ENCODE results near the gene MAST2.

The MAST2 gene

DNA sequence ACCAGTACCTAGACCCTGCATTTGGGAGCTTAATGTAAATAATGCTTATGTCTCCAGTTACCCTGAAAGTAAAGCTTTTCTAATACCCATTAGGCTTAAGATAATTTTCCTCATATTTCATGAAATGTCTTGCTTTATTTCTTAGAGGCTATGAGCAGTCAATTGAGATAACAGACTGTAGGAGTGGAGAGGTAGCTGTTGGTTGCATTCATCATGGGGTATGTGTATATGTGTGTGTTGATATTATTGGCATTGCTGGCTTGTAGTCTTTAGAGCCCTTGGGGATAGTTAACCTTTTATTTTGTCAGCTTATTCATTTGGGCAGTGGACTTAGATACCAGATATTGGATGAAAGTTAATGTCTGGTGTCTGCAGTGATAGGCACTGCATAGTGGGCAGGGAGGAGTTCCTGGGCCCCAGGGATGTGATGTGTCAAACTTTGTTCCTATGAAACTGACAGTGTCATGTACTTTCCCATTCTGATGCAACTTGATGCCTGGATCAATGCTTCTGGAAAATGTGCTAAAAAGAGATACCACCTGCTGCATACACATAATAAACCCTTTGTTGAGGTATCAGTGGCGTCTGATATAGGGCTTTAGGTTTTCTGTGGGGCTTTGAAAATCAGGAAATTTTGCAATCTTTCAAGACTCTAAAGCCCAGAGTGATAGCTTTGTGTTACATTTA, 83.9 kb downstream of the MAST2 start:
- TF ChIP-seq, protein P1, sequence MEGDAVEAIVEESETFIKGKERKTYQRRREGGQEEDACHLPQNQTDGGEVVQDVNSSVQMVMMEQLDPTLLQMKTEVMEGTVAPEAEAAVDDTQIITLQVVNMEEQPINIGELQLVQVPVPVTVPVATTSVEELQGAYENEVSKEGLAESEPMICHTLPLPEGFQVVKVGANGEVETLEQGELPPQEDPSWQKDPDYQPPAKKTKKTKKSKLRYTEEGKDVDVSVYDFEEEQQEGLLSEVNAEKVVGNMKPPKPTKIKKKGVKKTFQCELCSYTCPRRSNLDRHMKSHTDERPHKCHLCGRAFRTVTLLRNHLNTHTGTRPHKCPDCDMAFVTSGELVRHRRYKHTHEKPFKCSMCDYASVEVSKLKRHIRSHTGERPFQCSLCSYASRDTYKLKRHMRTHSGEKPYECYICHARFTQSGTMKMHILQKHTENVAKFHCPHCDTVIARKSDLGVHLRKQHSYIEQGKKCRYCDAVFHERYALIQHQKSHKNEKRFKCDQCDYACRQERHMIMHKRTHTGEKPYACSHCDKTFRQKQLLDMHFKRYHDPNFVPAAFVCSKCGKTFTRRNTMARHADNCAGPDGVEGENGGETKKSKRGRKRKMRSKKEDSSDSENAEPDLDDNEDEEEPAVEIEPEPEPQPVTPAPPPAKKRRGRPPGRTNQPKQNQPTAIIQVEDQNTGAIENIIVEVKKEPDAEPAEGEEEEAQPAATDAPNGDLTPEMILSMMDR (IDR thresholded peaks at IDR 0.05) = no peak
- no peaks in the 10 kb centered on the region for H3K9me3 ChIP-seq
- no peak overlapping the region for H3K4me3 ChIP-seq (ENCODE audit: low read depth in 1 of 2, low read length in 1 of 2)
- no peaks in the 10 kb centered on the region for H3K27me3 ChIP-seq
- no peaks in the 10 kb centered on the region for H3K36me3 ChIP-seq
- H3K27ac ChIP-seq = no peak overlapping the region
- no peaks in the 10 kb centered on the region for H3K4me1 ChIP-seq (ENCODE audit: control insufficient read depth in 1 of 2, insufficient read depth in 1 of 2, low read depth in 1 of 2, low read length in 1 of 2)

DNA sequence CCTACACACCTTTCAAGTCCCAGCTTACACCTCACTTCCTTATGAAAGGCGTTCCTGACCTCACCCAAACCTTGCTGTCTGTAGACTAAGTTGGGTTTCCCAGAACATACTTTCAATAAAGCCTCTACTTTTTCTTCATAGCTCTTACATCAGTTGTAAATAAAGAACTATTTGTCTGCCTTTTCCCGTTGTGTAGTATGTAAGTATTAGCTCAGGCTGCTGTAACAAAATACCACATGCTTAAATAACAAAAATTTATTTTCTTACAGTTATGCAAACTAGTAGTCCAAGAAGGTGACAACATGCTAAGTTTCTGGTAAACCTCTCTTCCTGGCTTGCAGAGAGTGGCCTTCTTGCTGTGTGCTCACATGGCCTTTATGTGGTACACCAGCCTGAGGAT, 86.7 kb downstream of the MAST2 start:
- Histone ChIP-seq H3K4me1 (ENCODE audit: control insufficient read depth in 1 of 2, insufficient read depth in 1 of 2, low read depth in 1 of 2, low read length in 1 of 2) (no peaks in the 10 kb centered on the region), H3K36me3 (no peaks in the 10 kb centered on the region), H3K27me3 (no peaks in the 10 kb centered on the region), H3K9me3 (no peaks in the 10 kb centered on the region), H3K27ac (no peak overlapping the region), H3K4me3 (ENCODE audit: low read depth in 1 of 2, low read length in 1 of 2) (no peak overlapping the region)
- TF ChIP-seq, protein P1 (IDR thresholded peaks at IDR 0.05) = no peak

DNA sequence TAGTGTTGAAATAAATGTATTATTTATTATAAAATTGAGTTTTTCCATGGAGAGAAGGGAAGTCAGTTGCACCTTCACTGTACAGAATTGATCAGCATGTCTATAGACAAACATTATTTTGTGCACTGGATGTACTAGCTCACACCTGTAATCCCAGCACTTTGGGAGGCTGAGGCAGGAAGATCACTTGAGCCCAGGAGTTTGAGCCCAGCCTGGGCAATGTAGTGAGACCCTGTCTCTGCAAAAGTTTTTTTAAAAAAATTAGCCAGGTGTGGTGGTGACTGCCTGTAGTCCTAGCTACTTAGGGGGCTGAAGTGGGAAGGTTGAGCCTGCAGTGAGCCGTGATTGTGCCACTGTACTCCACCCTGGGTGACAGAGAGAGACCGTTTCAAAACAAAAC, 87.7 kb downstream of the MAST2 start:
- Histone ChIP-seq H3K4me3 (ENCODE audit: low read depth in 1 of 2, low read length in 1 of 2) (no peak overlapping the region), H3K27me3 (no peaks in the 10 kb centered on the region), H3K27ac (no peak overlapping the region), H3K9me3 (no peaks in the 10 kb centered on the region), H3K36me3 (no peaks in the 10 kb centered on the region), H3K4me1 (ENCODE audit: control insufficient read depth in 1 of 2, insufficient read depth in 1 of 2, low read depth in 1 of 2, low read length in 1 of 2) (no peaks in the 10 kb centered on the region)
- TF ChIP-seq, protein P1 (IDR thresholded peaks at IDR 0.05) = no peak

DNA sequence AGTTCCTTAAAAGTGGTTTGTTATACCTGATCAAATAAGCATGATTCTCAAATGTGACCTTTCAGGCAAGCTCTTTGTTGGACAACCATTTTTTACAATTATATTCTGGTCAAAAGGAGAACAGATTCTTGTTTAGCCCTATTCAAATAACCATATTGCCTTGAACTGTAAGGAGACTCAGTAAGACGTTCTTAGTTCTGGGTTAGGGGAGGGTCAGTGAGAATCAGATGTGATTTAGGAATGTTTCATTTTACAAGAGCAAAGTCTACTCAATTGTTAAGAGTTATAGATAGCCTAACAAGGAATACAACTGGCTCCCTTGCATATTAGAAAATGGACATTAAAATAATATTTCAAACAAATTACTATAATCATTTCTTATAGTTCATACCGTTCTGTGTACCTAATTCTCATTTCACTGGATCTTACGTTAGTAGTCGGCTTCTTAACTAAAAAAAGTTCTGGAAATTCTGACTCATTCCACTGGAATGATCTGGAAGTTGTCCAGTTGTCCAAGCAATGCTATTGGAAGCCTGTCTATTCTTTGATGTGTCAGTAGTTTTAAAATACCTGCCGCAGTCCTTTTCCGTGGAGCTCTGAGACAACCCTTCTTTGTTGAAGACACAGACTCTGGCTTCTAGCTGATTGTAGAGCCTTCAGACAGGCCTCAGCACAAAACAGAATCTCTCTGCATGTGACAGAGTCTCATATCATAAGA, 88.8 kb downstream of the MAST2 start:
- Histone ChIP-seq H3K4me3 (ENCODE audit: low read depth in 1 of 2, low read length in 1 of 2) (no peak overlapping the region), H3K9me3 (no peaks in the 10 kb centered on the region), H3K4me1 (ENCODE audit: control insufficient read depth in 1 of 2, insufficient read depth in 1 of 2, low read depth in 1 of 2, low read length in 1 of 2) (no peaks in the 10 kb centered on the region), H3K27ac (no peak overlapping the region), H3K27me3 (no peaks in the 10 kb centered on the region), H3K36me3 (no peaks in the 10 kb centered on the region)
- TF ChIP-seq, protein P1 (IDR thresholded peaks at IDR 0.05) = no peak

DNA sequence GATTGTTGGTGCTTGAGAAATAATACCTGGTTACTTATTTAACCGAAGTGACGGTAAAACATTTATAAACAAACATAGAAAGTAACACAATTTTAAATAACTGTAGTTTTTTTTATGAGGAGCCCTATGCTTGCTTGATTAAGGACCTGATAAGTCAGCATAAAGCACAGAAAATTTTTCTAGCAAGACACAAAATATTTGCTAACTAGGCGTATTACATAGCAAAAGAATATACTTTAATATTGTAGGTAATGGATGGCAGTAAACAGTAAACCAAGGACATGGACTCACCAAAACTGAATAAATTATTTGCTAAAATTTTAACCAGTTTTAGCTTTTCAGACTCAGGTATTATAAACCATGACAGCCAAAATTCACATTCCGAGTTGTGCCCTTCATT, 90.9 kb downstream of the MAST2 start:
- no peaks in the 10 kb centered on the region for H3K4me1 ChIP-seq (ENCODE audit: control insufficient read depth in 1 of 2, insufficient read depth in 1 of 2, low read depth in 1 of 2, low read length in 1 of 2)
- H3K27me3 ChIP-seq = no peaks in the 10 kb centered on the region
- H3K36me3 ChIP-seq = no peaks in the 10 kb centered on the region
- TF ChIP-seq, protein P1 (IDR thresholded peaks at IDR 0.05) = no peak
- H3K9me3 ChIP-seq = no peaks in the 10 kb centered on the region
- H3K27ac ChIP-seq = no peak overlapping the region
- no peak overlapping the region for H3K4me3 ChIP-seq (ENCODE audit: low read depth in 1 of 2, low read length in 1 of 2)

Data from neutrophil (primary cell).